Panc1 (cell line): ENCODE measurements around the gene ARHGEF18. TPM values are rescaled to one million over a fixed set of nuclear protein-coding genes. Genes with fewer than 3 reads are reported as not detected.

ENCODE experiments used
- ATAC-seq: fragments of 200-7000 bp; cut with Tn5 transposase; 2 replicates; pipeline ENCODE4 v1.9.1; 2020; ENCODE audit warnings: mild to moderate bottlenecking, moderate library complexity
- Bru-seq: library from RNA; stranded (reverse); fragments of 400-500 nt; gene quantifications from one replicate; lab custom pipeline; 2021; lab: Mats Ljungman, UMichigan
- BruChase-seq, 2 experiments: library from RNA; stranded (reverse); fragments of 400-500 nt; gene quantifications; one replicate each; lab custom pipeline; 2021; lab: Mats Ljungman, UMichigan
- BruUV-seq: library from RNA; stranded (reverse); fragments of 400-500 nt; replicated peaks from 2 replicates; lab custom pipeline; 2021; lab: Mats Ljungman, UMichigan
- CTCF ChIA-PET: fragments of 300-600 bp; sonication (Branson Sonifier 250); formaldehyde crosslinking; loops from one replicate; lab custom pipeline; 2022; ENCODE audit warnings: antibody characterized with exemption; lab: Charles Lee
- POLR2A ChIA-PET: fragments of 300-600 bp; sonication (Branson Sonifier 250); formaldehyde crosslinking; loops from one replicate; lab custom pipeline; 2022; ENCODE audit warnings: antibody characterized with exemption; lab: Charles Lee
- DNase-seq: peaks from one replicate; pipeline ENCODE4 v3.0.0-alpha.2; 2010; ENCODE audit warnings: low read depth, low spot score
- H3K27ac ChIP-seq: 2 replicates; pipeline ENCODE4 v1.5.1; 2011; ENCODE audit warnings: mild to moderate bottlenecking, low read length, inconsistent platforms
- H3K27me3 ChIP-seq: fragments of 200-500 bp; sonication (Bioruptor generic); 2 replicates; pipeline ENCODE4 v1.6.0; 2014; ENCODE audit warnings: low read length, inconsistent platforms; ENCODE audit not compliant: control insufficient read depth, insufficient read depth
- H3K36me3 ChIP-seq: fragments of 200-500 bp; sonication (Bioruptor generic); 2 replicates; pipeline ENCODE4 v1.5.1; 2014; ENCODE audit warnings: inconsistent platforms, mild to moderate bottlenecking, low read length, moderate library complexity; ENCODE audit not compliant: control insufficient read depth, insufficient read depth
- H3K4me1 ChIP-seq: 2 replicates; pipeline ENCODE4 v1.5.1; 2011; ENCODE audit warnings: inconsistent platforms, mild to moderate bottlenecking, low read length, moderate library complexity; ENCODE audit not compliant: control insufficient read depth, insufficient read depth
- H3K4me3 ChIP-seq, 2 experiments: 2 replicates each; pipeline ENCODE4 v1.5.1; 2011 to 2012; ENCODE audit warnings: low read depth in 2 of 2, low read length in 2 of 2, mild to moderate bottlenecking in 2 of 2, inconsistent platforms in 1 of 2, moderate library complexity in 1 of 2
- H3K9me3 ChIP-seq: fragments of 200-500 bp; sonication (Bioruptor generic); 2 replicates; pipeline ENCODE4 v1.5.1; 2014; ENCODE audit warnings: low read depth, mild to moderate bottlenecking, inconsistent platforms, low read length, moderate library complexity; ENCODE audit not compliant: control insufficient read depth, insufficient read depth
- POLR2AphosphoS5 ChIP-seq: IDR thresholded peaks from 2 replicates; pipeline ENCODE4 v1.6.1; 2012; ENCODE audit warnings: mild to moderate bottlenecking, low read depth, low read length, moderate library complexity
- SIN3A ChIP-seq: IDR thresholded peaks from 2 replicates; pipeline ENCODE4 v1.6.1; 2012; ENCODE audit warnings: low read depth, mild to moderate bottlenecking, low read length, moderate library complexity, borderline replicate concordance; ENCODE audit not compliant: insufficient read depth
- TCF7L2 ChIP-seq: IDR thresholded peaks from 2 replicates; pipeline ENCODE4 v1.6.1; 2011; ENCODE audit warnings: mild to moderate bottlenecking, low read depth, low read length, inconsistent platforms
- in situ Hi-C: cut with HindIII; loops from 2 replicates; pipeline ENCODE4 v1.10.0; 2016; ENCODE audit warnings: low sequenced_read_pairs, low pct_unique_long_range_greater_than_20kb
- intact Hi-C: fragments of 100-400 bp; cut with micrococcal nuclease; formaldehyde crosslinking; loops from one replicate; pipeline ENCODE4 v1.10.0; 2022; ENCODE audit not compliant: unreplicated experiment
- long read RNA-seq: library from polyadenylated mRNA; unstranded; transcript quantifications from one replicate; pipeline ENCODE4 v2.0.0, GENCODE V29; 2021; ENCODE audit not compliant: unreplicated experiment
- polyA plus RNA-seq: library from polyadenylated mRNA; unstranded; fragments of >200 nt; gene quantifications from one replicate; pipeline ENCODE4 v1.2.1, GENCODE V29; 2012; ENCODE audit warnings: missing spikeins; ENCODE audit not compliant: insufficient read length
- total RNA-seq: library from RNA; stranded (reverse); gene quantifications from one replicate; pipeline ENCODE4 v1.2.1, GENCODE V29; 2021; ENCODE audit not compliant: unreplicated experiment
- TF ChIP-seq, protein P1 (sequence below), 2 experiments: IDR thresholded peaks; 2 replicates each; pipeline ENCODE4 v1.6.1; 2011 to 2012; ENCODE audit warnings: low read depth in 2 of 2, control low read depth in 1 of 2, low read length in 1 of 2, mild to moderate bottlenecking in 1 of 2, moderate library complexity in 1 of 2; ENCODE audit not compliant: insufficient read depth in 1 of 2
- TF ChIP-seq, protein P2 (sequence below): fragments of 450-650 bp; IDR thresholded peaks from 2 replicates; pipeline ENCODE4 v1.5.1; 2017; ENCODE audit warnings: mild to moderate bottlenecking

ARHGEF18 gene
- total RNA-seq (39.1 TPM), Bru-seq, nascent RNA (percentile 59 among the genes with signal in this experiment), BruChase-seq, experiment 1, labeled RNA remaining after a 2-hour chase (percentile 78 among the genes with signal in this experiment), BruChase-seq, experiment 2, labeled RNA remaining after a 6-hour chase (percentile 86 among the genes with signal in this experiment)
- 31.9 TPM for polyA plus RNA-seq
- long read RNA-seq, partial matches to known transcripts, result 60 of 94 reads
- long read RNA-seq, other reads (novel, unspliced or antisense), result 34 of 94 reads

DNA sequence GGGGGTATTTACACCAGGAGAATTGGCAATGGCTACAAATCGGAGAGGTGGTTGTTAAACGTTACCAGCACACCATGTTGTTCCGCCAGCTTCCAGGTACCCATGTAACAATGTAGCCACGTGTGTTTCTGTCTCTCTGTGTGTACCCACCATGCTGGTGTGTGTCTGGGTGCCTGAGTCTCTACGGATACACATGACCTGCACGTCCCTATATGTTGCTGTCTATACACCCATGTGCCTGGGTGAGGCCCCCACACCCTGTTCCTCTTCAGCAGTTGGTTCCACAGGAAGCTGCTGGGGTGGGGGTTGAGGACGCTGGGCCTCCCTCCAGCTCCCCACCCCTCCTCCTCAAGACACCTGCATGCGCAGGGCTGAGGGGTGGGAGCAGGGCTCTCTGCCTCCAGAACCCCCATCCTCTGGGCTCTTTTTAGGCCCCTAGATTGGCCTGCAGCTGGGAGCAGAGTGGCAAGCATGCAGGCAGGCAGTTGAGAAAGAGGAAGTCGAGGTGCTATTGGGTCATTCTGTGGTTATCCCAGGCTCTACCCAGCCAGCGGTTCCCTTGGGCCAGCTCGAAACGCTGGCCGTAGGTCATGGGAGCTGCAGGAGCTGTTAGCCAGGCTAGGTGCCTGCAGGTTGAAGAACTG lies at the start of gene ARHGEF18:
Gene ARHGEF18 (plus strand): TSS at position 351 of the 644 bp plus-strand sequence. CDS start 13,954 bp downstream, outside the sequence.
- DNase-seq, result no peak
- no peak for TF ChIP-seq TCF7L2
- TF ChIP-seq, protein P1, sequence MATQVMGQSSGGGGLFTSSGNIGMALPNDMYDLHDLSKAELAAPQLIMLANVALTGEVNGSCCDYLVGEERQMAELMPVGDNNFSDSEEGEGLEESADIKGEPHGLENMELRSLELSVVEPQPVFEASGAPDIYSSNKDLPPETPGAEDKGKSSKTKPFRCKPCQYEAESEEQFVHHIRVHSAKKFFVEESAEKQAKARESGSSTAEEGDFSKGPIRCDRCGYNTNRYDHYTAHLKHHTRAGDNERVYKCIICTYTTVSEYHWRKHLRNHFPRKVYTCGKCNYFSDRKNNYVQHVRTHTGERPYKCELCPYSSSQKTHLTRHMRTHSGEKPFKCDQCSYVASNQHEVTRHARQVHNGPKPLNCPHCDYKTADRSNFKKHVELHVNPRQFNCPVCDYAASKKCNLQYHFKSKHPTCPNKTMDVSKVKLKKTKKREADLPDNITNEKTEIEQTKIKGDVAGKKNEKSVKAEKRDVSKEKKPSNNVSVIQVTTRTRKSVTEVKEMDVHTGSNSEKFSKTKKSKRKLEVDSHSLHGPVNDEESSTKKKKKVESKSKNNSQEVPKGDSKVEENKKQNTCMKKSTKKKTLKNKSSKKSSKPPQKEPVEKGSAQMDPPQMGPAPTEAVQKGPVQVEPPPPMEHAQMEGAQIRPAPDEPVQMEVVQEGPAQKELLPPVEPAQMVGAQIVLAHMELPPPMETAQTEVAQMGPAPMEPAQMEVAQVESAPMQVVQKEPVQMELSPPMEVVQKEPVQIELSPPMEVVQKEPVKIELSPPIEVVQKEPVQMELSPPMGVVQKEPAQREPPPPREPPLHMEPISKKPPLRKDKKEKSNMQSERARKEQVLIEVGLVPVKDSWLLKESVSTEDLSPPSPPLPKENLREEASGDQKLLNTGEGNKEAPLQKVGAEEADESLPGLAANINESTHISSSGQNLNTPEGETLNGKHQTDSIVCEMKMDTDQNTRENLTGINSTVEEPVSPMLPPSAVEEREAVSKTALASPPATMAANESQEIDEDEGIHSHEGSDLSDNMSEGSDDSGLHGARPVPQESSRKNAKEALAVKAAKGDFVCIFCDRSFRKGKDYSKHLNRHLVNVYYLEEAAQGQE (IDR thresholded peaks at IDR 0.05; ENCODE audit: insufficient read depth in 1 of 2, low read depth in 2 of 2, low read length in 1 of 2), result no peak
- no peak for TF ChIP-seq POLR2AphosphoS5
- TF ChIP-seq, protein P2, sequence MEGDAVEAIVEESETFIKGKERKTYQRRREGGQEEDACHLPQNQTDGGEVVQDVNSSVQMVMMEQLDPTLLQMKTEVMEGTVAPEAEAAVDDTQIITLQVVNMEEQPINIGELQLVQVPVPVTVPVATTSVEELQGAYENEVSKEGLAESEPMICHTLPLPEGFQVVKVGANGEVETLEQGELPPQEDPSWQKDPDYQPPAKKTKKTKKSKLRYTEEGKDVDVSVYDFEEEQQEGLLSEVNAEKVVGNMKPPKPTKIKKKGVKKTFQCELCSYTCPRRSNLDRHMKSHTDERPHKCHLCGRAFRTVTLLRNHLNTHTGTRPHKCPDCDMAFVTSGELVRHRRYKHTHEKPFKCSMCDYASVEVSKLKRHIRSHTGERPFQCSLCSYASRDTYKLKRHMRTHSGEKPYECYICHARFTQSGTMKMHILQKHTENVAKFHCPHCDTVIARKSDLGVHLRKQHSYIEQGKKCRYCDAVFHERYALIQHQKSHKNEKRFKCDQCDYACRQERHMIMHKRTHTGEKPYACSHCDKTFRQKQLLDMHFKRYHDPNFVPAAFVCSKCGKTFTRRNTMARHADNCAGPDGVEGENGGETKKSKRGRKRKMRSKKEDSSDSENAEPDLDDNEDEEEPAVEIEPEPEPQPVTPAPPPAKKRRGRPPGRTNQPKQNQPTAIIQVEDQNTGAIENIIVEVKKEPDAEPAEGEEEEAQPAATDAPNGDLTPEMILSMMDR, result no peak
- no peak for TF ChIP-seq SIN3A
- Histone ChIP-seq H3K27me3 (no peaks in the 10 kb centered on the region), H3K4me3 (no peak within 1 kb of the TSS), H3K27ac (no peak within 1 kb of the TSS), H3K4me1 (no peaks in the 10 kb centered on the region), H3K36me3 (no peaks in the 10 kb centered on the region), H3K9me3 (no peaks in the 10 kb centered on the region)
- BruUV-seq, result no TSS peak
- ChIA-PET CTCF (interaction anchor here (0.6 kb wide), 1 partner anchor 504 kb away, joined by 8 read pairs; no protein-coding TSS in a partner anchor), POLR2A (interaction anchor here (0.6 kb wide), 1 partner anchor 225 kb away, joined by 6 read pairs; no protein-coding TSS in a partner anchor)
- no peak for ATAC-seq
- in situ Hi-C loops, result no loop called here
- intact Hi-C loops, result no loop called here

DNA sequence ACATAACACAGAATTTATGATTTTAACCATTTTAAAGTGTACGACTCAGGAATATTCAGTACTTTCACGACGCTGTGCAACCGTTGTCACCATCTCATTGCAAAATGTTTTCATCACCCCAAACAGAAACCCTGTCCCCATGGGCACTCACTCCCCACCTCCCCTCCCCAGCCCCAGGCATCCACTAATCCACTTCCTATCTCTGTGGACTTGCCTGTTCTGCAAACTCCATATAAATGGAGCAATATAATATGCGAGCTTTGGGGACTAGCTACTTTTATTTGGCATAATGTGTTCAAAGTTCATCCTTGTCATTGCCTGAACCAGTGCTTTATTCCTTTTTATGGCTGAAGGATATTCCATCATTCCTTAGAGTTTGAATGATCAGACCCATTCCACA lies 47.2 kb upstream of the ARHGEF18 start:
- in situ Hi-C loops, result no loop called here
- Histone ChIP-seq H3K27me3 (no peaks in the 10 kb centered on the region), H3K4me1 (no peaks in the 10 kb centered on the region), H3K4me3 (no peak overlapping the region), H3K36me3 (no peaks in the 10 kb centered on the region), H3K27ac (no peak overlapping the region), H3K9me3 (no peaks in the 10 kb centered on the region)
- intact Hi-C loops, result no loop called here
- TF ChIP-seq SIN3A (no peak), TCF7L2 (no peak), POLR2AphosphoS5 (no peak)
- TF ChIP-seq, protein P1 (IDR thresholded peaks at IDR 0.05; ENCODE audit: insufficient read depth in 1 of 2, low read depth in 2 of 2, low read length in 1 of 2), result no peak
- TF ChIP-seq, protein P2, result no peak
- ATAC-seq (no peak), DNase-seq (no peak)
- POLR2A ChIA-PET, result no interaction called here
- CTCF ChIA-PET, result no interaction called here
- no TSS peak for BruUV-seq
